Heart left ventricle (tissue), 13 donors: ENCODE results near the gene AP3B1.

Source experiments
- CTCF ChIP-seq, 12 donors: fragments of 200-600 bp; sonication (generic) in 4 of 12; IDR thresholded peaks; one replicate each; pipeline versions ENCODE4 v1.5.0 to v1.8.0; 2018 to 2022; ENCODE audit warnings: antibody characterized with exemption in 12 of 12, mild to moderate bottlenecking in 5 of 12
- POLR2A ChIP-seq, 2 donors: fragments of 450-650 bp; IDR thresholded peaks; one replicate each; pipeline ENCODE4 v1.6.1; 2017; ENCODE audit warnings: antibody characterized with exemption in 2 of 2, mild to moderate bottlenecking in 2 of 2, moderate library complexity in 2 of 2
- donor health status: ischemic (EF 13 %, LVEDD 7.1; RV severe dilation, severe dysfunction).
- donor health status: DM: no; HTN: yes; CAD: no.
- donor health status: DM: no; HTN: no; CAD: no.
- donor health status: ischemic (EF 25% LVEDD 6.9; RV normal size, moderate dysfunction).
- donor health status: ischemic (EF 25% LVEDD 5.7; RV mildly dilated, moderate dysfunction).
- donor health status: ischemic (EF 35%, LVEDD 5.7; RV mildly dilated, moderate dysfunction).
- donor health status: nonischemic (EF 11% LVEDD 7.7; RV severe dilation, severe dysfunction).
- donor health status: DM: yes; HTN: yes; CAD: no.
- donor health status: PGD.
- donor health status: ischemic (EF 29% LVEDD 5.4; RV normal size, mild dysfunction).
- donor health status: nonischemic (EF 23%, LVEDD 6.1; RV moderate dilation, normal function).

- no peak for TF ChIP-seq POLR2A (IDR thresholded peaks at IDR 0.05)
- TF ChIP-seq CTCF (IDR thresholded peaks at IDR 0.05) = no peak
Observed at GRCh38 chr5:78286290-78286689, 8.2 kb downstream of the AP3B1 start.
